Esophagus squamous epithelium (tissue), 5 donors: ENCODE results near the gene COL26A1. TPM values are rescaled to one million over a fixed set of nuclear protein-coding genes. Genes with fewer than 3 reads are reported as not detected.

Experiments
- DNase-seq: peaks from one replicate; lab custom pipeline; 2025; lab: John Stamatoyannopoulos, UW
- H3K27ac ChIP-seq, 4 donors: fragments of 200-600 bp; sonication (generic); one replicate each; pipeline ENCODE4 v1.5.1; 2016 to 2019; ENCODE audit warnings: mild to moderate bottlenecking in 1 of 4
- H3K27me3 ChIP-seq, 4 donors: fragments of 200-600 bp; sonication (generic); 1 replicate in 3 of 4; 2 replicates in 1 of 4; pipeline versions ENCODE4 v1.5.1 to v1.6.0; 2017 to 2021; ENCODE audit warnings: antibody characterized with exemption in 1 of 4
- H3K36me3 ChIP-seq, 3 donors: fragments of 200-600 bp; sonication (generic); one replicate each; pipeline ENCODE4 v1.5.1; 2016 to 2019
- H3K4me1 ChIP-seq, 3 donors: fragments of 200-600 bp; sonication (generic); one replicate each; pipeline ENCODE4 v1.5.1; 2017 to 2019
- H3K4me3 ChIP-seq, 4 donors: fragments of 200-600 bp; sonication (generic); 1 replicate in 3 of 4; 2 replicates in 1 of 4; pipeline ENCODE4 v1.5.1; 2016 to 2019; ENCODE audit warnings: mild to moderate bottlenecking in 2 of 4, moderate library complexity in 1 of 4
- H3K9me3 ChIP-seq, 3 donors: fragments of 200-600 bp; sonication (generic); one replicate each; pipeline ENCODE4 v1.5.1; 2016 to 2019
- CTCF ChIP-seq, 6 experiments: fragments of 450-650 bp in 4 of 6; fragments of 200-600 bp in 2 of 6; sonication (generic) in 2 of 6; IDR thresholded peaks; one replicate each; pipeline ENCODE4 v1.5.1; 2016 to 2019; ENCODE audit warnings: antibody characterized with exemption in 6 of 6, mild to moderate bottlenecking in 4 of 6, moderate library complexity in 4 of 6
- POLR2A ChIP-seq, 4 donors: fragments of 450-650 bp; IDR thresholded peaks; one replicate each; pipeline ENCODE4 v1.6.1; 2017; ENCODE audit warnings: antibody characterized with exemption in 4 of 4, mild to moderate bottlenecking in 4 of 4, moderate library complexity in 3 of 4
- WGBS, 2 donors: methylation state at CpG; one replicate each; pipeline ENCODE4 v1.1.5; 2018; 5-methylcytosine and 5-hydroxymethylcytosine counted together
- intact Hi-C: fragments of 100-400 bp; cut with DNase I; formaldehyde crosslinking; loops from one replicate; pipeline ENCODE4 v1.15.0; 2022
- total RNA-seq, 4 donors: library from RNA; depleted of rRNA; stranded (reverse); fragments of >200 nt; gene quantifications; one replicate each; pipeline ENCODE4 v1.1.0, GENCODE V29; 2016
- donor health status: DM: yes; HTN: yes; CAD: no.

The COL26A1 gene
- total RNA-seq, 4 donors from 2014 or later, result not detected

GRCh38 chr7:101457001-101457750 is 94.5 kb downstream of the COL26A1 start:
- Histone ChIP-seq H3K9me3 (no peaks in the 10 kb centered on the region), H3K4me3 (no peak overlapping the region), H3K36me3 (no peaks in the 10 kb centered on the region), H3K27me3 (no peaks in the 10 kb centered on the region), H3K4me1 (no peaks in the 10 kb centered on the region), H3K27ac (no peak overlapping the region)
- WGBS, 2 donors, result 51 to 53% methylated on average over 6 of the region's 6 CpGs
- DNase-seq, result no peak
- intact Hi-C loops, result no loop called here
- TF ChIP-seq POLR2A (IDR thresholded peaks at IDR 0.05) (no peak), CTCF (IDR thresholded peaks at IDR 0.05) (no peak)

GRCh38 chr7:101465131-101465530 is 102.5 kb downstream of the COL26A1 start:
- Histone ChIP-seq H3K36me3 (no peaks in the 10 kb centered on the region), H3K27me3 (peaks cover 0 to 30% (median 0%) of the 10 kb centered on the region in 4 donors), H3K4me3 (no peak overlapping the region), H3K9me3 (no peaks in the 10 kb centered on the region), H3K27ac (no peak overlapping the region), H3K4me1 (no peaks in the 10 kb centered on the region)
- 62 to 85% methylated on average over 2 to 5 of the region's 5 CpGs for WGBS, 2 donors
- TF ChIP-seq POLR2A (IDR thresholded peaks at IDR 0.05), result no peak
- no peak for TF ChIP-seq CTCF (IDR thresholded peaks at IDR 0.05)
- DNase-seq, result no peak
- intact Hi-C loops, result no loop called here

- TF ChIP-seq POLR2A (IDR thresholded peaks at IDR 0.05) (no peak), CTCF (IDR thresholded peaks at IDR 0.05) (no peak)
- H3K4me1 ChIP-seq, result no peaks in the 10 kb centered on the region
- no peak overlapping the region for H3K4me3 ChIP-seq
- WGBS, 2 donors, result 47 to 65% methylated on average over 8 to 9 of the region's 9 CpGs
- no peak for DNase-seq
- no peaks in the 10 kb centered on the region for H3K9me3 ChIP-seq
- no peaks in the 10 kb centered on the region for H3K36me3 ChIP-seq
- peaks cover 0 to 30% (median 0%) of the 10 kb centered on the region in 4 donors for H3K27me3 ChIP-seq
- intact Hi-C loops, result no loop called here
- no peak overlapping the region for H3K27ac ChIP-seq
These were observed 103.0 kb downstream of the COL26A1 start for GRCh38 chr7:101465576-101466196.

- WGBS, 2 donors, result 36 to 45% methylated on average over 4 of the region's 6 CpGs
- Histone ChIP-seq H3K4me3 (no peak overlapping the region), H3K27ac (no peak overlapping the region), H3K27me3 (peaks cover 0 to 30% (median 0%) of the 10 kb centered on the region in 4 donors), H3K4me1 (no peaks in the 10 kb centered on the region), H3K9me3 (no peaks in the 10 kb centered on the region), H3K36me3 (no peaks in the 10 kb centered on the region)
- DNase-seq, result no peak
- no peak for TF ChIP-seq POLR2A (IDR thresholded peaks at IDR 0.05)
- TF ChIP-seq CTCF (IDR thresholded peaks at IDR 0.05), result no peak
- intact Hi-C loops, result no loop called here
These were observed 104.2 kb downstream of the COL26A1 start for GRCh38 chr7:101466871-101467270.

- Histone ChIP-seq H3K4me1 (no peaks in the 10 kb centered on the region), H3K27ac (no peak overlapping the region), H3K27me3 (peaks cover 0 to 30% (median 0%) of the 10 kb centered on the region in 4 donors), H3K36me3 (no peaks in the 10 kb centered on the region), H3K9me3 (no peaks in the 10 kb centered on the region), H3K4me3 (no peak overlapping the region)
- 63 to 68% methylated on average over 8 to 9 of the region's 14 CpGs for WGBS, 2 donors
- TF ChIP-seq CTCF (IDR thresholded peaks at IDR 0.05) (no peak), POLR2A (IDR thresholded peaks at IDR 0.05) (no peak)
- DNase-seq, result no peak
- intact Hi-C loops, result no loop called here
These were observed 106.0 kb downstream of the COL26A1 start for GRCh38 chr7:101468546-101469275.
